HCT116 (cell line): ENCODE data around the gene KLHL40. TPM values are rescaled to one million over a fixed set of nuclear protein-coding genes. Genes with fewer than 3 reads are reported as not detected.

ENCODE experiments used
- ATAC-seq: fragments of 200-7000 bp; cut with Tn5 transposase; 2 replicates; pipeline ENCODE4 v1.9.1; 2020; ENCODE audit warnings: mild to moderate bottlenecking, moderate library complexity
- BruUV-seq: library from RNA; stranded (reverse); fragments of 400-500 nt; replicated peaks from 2 replicates; lab custom pipeline; 2021; lab: Mats Ljungman, UMichigan
- CTCF ChIA-PET: fragments of 300-600 bp; sonication (Branson Sonifier 250); formaldehyde crosslinking; loops from one replicate; lab custom pipeline; 2021; ENCODE audit warnings: antibody characterized with exemption; lab: Charles Lee
- POLR2A ChIA-PET: fragments of 300-600, 350-600 bp; sonication (Branson Sonifier 250); formaldehyde crosslinking; loops from one replicate; lab custom pipeline; 2021; ENCODE audit warnings: antibody characterized with exemption; lab: Charles Lee
- RAD21 ChIA-PET, 2 experiments: fragments of 300-600 bp; sonication (Branson Sonifier 250); formaldehyde crosslinking; loops; one replicate each; lab custom pipeline; 2023; ENCODE audit warnings: low total read pairs in 2 of 2; ENCODE audit not compliant: uncharacterized antibody in 2 of 2, unreplicated experiment in 2 of 2, low non-redundant PET in 1 of 2; lab: Charles Lee
- DNase-seq: peaks from one replicate; pipeline ENCODE4 v3.0.0-alpha.2; 2010; ENCODE audit warnings: low read depth, low spot score
- H2AFZ ChIP-seq: fragments of 200-600 bp; shearing (Covaris generic), sonication (generic); 2 replicates; pipeline ENCODE4 v1.6.1; 2017; ENCODE audit warnings: low read depth, mixed run types, mixed read lengths, antibody characterized with exemption, low read length; ENCODE audit not compliant: poor library complexity, severe bottlenecking
- H3K27ac ChIP-seq: 2 replicates; pipeline ENCODE4 v1.5.1; 2012; ENCODE audit warnings: low read depth, low read length
- H3K27me3 ChIP-seq: fragments of 200-600 bp; sonication (generic); 2 replicates; pipeline ENCODE4 v1.6.1; 2016; ENCODE audit warnings: mixed run types, low read length, mixed read lengths; ENCODE audit not compliant: insufficient read depth
- H3K36me3 ChIP-seq, 2 experiments: fragments of 200-500 bp in 1 of 2; fragments of 200-600 bp in 1 of 2; sonication (Bioruptor generic) in 1 of 2; sonication (generic) in 1 of 2; 2 replicates each; pipeline versions ENCODE4 v1.5.1 to v1.6.1; 2014 to 2016; ENCODE audit warnings: low read length in 2 of 2, inconsistent platforms in 1 of 2, mixed read lengths in 1 of 2, mixed run types in 1 of 2; ENCODE audit not compliant: insufficient read depth in 2 of 2, control insufficient read depth in 1 of 2
- H3K4me1 ChIP-seq, 2 experiments: fragments of 200-600 bp in 1 of 2; sonication (generic) in 1 of 2; 2 replicates each; pipeline versions ENCODE4 v1.5.1 to v1.6.1; 2012 to 2017; ENCODE audit warnings: low read length in 2 of 2, inconsistent platforms in 1 of 2, mild to moderate bottlenecking in 1 of 2, mixed read lengths in 1 of 2, mixed run types in 1 of 2, moderate library complexity in 1 of 2; ENCODE audit not compliant: insufficient read depth in 2 of 2, control insufficient read depth in 1 of 2
- H3K4me2 ChIP-seq: fragments of 200-600 bp; sonication (generic); 2 replicates; pipeline ENCODE4 v1.6.1; 2017; ENCODE audit warnings: mixed run types, low read length, mixed read lengths
- H3K4me3 ChIP-seq, 2 experiments: fragments of 200-600 bp in 1 of 2; sonication (generic) in 1 of 2; replicated peaks in 1 of 2; 2 replicates each; pipeline ENCODE4 v1.5.1; 2011 to 2016; ENCODE audit warnings: low read length in 2 of 2, control low read depth in 1 of 2, low read depth in 1 of 2, mild to moderate bottlenecking in 1 of 2, mixed read lengths in 1 of 2, mixed run types in 1 of 2
- H3K79me2 ChIP-seq: fragments of 200-600 bp; sonication (generic); 2 replicates; pipeline ENCODE4 v1.6.1; 2017; ENCODE audit warnings: mild to moderate bottlenecking, mixed run types, low read length, moderate library complexity, mixed read lengths; ENCODE audit not compliant: insufficient read depth
- H3K9ac ChIP-seq: fragments of 200-600 bp; sonication (generic); 2 replicates; pipeline ENCODE4 v1.6.1; 2016; ENCODE audit warnings: low read length, mixed read lengths
- H3K9me2 ChIP-seq: fragments of 200-600 bp; sonication (generic), shearing (Covaris generic); 2 replicates; pipeline ENCODE4 v1.6.1; 2017; ENCODE audit warnings: mixed run types, mild to moderate bottlenecking, moderate library complexity; ENCODE audit not compliant: insufficient read depth
- H3K9me3 ChIP-seq, 2 experiments: fragments of 200-500 bp in 1 of 2; fragments of 200-600 bp in 1 of 2; sonication (Bioruptor generic) in 1 of 2; sonication (generic) in 1 of 2; 2 replicates each; pipeline ENCODE4 v1.6.1; 2014 to 2017; ENCODE audit warnings: low read length in 2 of 2, mixed read lengths in 2 of 2, inconsistent platforms in 1 of 2, low read depth in 1 of 2, mild to moderate bottlenecking in 1 of 2, mixed run types in 1 of 2, moderate library complexity in 1 of 2; ENCODE audit not compliant: control insufficient read depth in 1 of 2, insufficient read depth in 1 of 2
- H4K20me1 ChIP-seq: fragments of 200-600 bp; sonication (generic), shearing (Covaris generic); 2 replicates; pipeline ENCODE4 v1.6.1; 2017; ENCODE audit warnings: mixed run types, mild to moderate bottlenecking, moderate library complexity; ENCODE audit not compliant: insufficient read depth
- ELF1 ChIP-seq: IDR thresholded peaks from 2 replicates; pipeline ENCODE4 v1.6.1; 2012; ENCODE audit warnings: low read depth, borderline replicate concordance
- EZH2 ChIP-seq: fragments of 200-600 bp; sonication (generic); IDR thresholded peaks from 2 replicates; pipeline ENCODE4 v1.6.1; 2017; ENCODE audit warnings: antibody characterized with exemption, mixed run types
- EZH2phosphoT487 ChIP-seq: fragments of 200-600 bp; IDR thresholded peaks from 2 replicates; pipeline ENCODE4 v1.6.1; 2018; ENCODE audit warnings: antibody characterized with exemption, borderline replicate concordance
- JUND ChIP-seq: IDR thresholded peaks from 2 replicates; pipeline ENCODE4 v1.6.1; 2012
- POLR2A ChIP-seq: IDR thresholded peaks from 2 replicates; pipeline ENCODE4 v1.7.0; 2011; ENCODE audit warnings: borderline replicate concordance; ENCODE audit not compliant: insufficient read depth, insufficient read length; ENCODE audit errors: extremely low read depth
- POLR2AphosphoS5 ChIP-seq: IDR thresholded peaks from 2 replicates; pipeline ENCODE4 v1.6.1; 2011; ENCODE audit warnings: mild to moderate bottlenecking, low read depth, low read length, moderate library complexity
- SRF ChIP-seq: IDR thresholded peaks from 2 replicates; pipeline ENCODE4 v1.6.1; 2012; ENCODE audit warnings: low read depth
- TCF7L2 ChIP-seq: IDR thresholded peaks from 2 replicates; pipeline ENCODE4 v1.7.0; 2011; ENCODE audit warnings: borderline replicate concordance, inconsistent platforms; ENCODE audit not compliant: insufficient read depth, insufficient read length; ENCODE audit errors: extremely low read depth
- intact Hi-C: fragments of 100-400 bp; cut with micrococcal nuclease; formaldehyde crosslinking; loops from 2 replicates; pipeline ENCODE4 v1.10.0; 2022
- total RNA-seq: library from RNA; stranded (reverse); gene quantifications from one replicate; pipeline ENCODE4 v1.2.1, GENCODE V29; 2021; ENCODE audit not compliant: unreplicated experiment
- TF ChIP-seq, protein P1 (sequence below): IDR thresholded peaks from 2 replicates; pipeline ENCODE4 v1.6.1; 2012
- TF ChIP-seq, protein P2 (sequence below): IDR thresholded peaks from 2 replicates; pipeline ENCODE4 v1.6.1; 2012
- TF ChIP-seq, protein P3 (sequence below): IDR thresholded peaks from 2 replicates; pipeline ENCODE4 v1.6.1; 2011; ENCODE audit warnings: mild to moderate bottlenecking, low read length, moderate library complexity; ENCODE audit not compliant: insufficient replicate concordance; ENCODE audit errors: extremely low read depth
- TF ChIP-seq, protein P4 (sequence below): IDR thresholded peaks from 2 replicates; pipeline ENCODE4 v1.6.1; 2012; ENCODE audit warnings: low read depth

The KLHL40 gene
- total RNA-seq, 1 experiment from 2014 or later, result not detected

DNA sequence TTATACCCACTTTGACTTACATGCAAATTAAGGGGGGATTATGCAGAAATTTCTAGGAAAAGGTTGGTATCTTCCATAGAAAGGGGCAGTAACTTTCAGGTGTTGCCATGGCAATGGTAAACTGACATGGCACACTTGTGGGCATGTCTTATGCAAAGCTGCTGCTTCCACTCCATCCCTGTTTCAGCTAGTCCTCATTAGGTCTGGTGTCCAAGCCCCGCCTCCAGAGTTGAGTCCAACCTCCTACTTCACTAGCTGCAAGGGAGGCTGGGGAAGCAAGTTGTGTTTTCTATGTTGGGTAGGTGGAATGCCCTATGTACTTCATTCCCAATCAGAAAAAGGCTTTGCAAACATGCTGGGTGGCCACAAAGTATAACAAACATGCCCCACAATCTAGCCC lies 14.7 kb upstream of the KLHL40 start:
- H3K9me3 ChIP-seq, result no peaks in the 10 kb centered on the region; a peak in 1 of 4 replicates
- ATAC-seq (no peak), DNase-seq (no peak)
- no peak overlapping the region for H2AFZ ChIP-seq
- no peak overlapping the region for H3K4me3 ChIP-seq
- ChIA-PET CTCF (no interaction called here), POLR2A (no interaction called here), RAD21 (no interaction called here)
- no peak overlapping the region for H3K9ac ChIP-seq
- intact Hi-C loops, result no loop called here
- H3K27me3 ChIP-seq, result no peaks in the 10 kb centered on the region
- H4K20me1 ChIP-seq, result no peaks in the 10 kb centered on the region
- no peaks in the 10 kb centered on the region for H3K9me2 ChIP-seq
- BruUV-seq, result no TSS peak
- no peak overlapping the region for H3K4me2 ChIP-seq
- H3K27ac ChIP-seq, result no peak overlapping the region
- no peaks in the 10 kb centered on the region for H3K36me3 ChIP-seq
- H3K4me1 ChIP-seq, result no peaks in the 10 kb centered on the region
- TF ChIP-seq, protein P1, sequence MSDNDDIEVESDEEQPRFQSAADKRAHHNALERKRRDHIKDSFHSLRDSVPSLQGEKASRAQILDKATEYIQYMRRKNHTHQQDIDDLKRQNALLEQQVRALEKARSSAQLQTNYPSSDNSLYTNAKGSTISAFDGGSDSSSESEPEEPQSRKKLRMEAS, result no peak
- no peak for TF ChIP-seq TCF7L2
- TF ChIP-seq, all 23 proteins: peak for 0
- H3K79me2 ChIP-seq, result no peaks in the 10 kb centered on the region

DNA sequence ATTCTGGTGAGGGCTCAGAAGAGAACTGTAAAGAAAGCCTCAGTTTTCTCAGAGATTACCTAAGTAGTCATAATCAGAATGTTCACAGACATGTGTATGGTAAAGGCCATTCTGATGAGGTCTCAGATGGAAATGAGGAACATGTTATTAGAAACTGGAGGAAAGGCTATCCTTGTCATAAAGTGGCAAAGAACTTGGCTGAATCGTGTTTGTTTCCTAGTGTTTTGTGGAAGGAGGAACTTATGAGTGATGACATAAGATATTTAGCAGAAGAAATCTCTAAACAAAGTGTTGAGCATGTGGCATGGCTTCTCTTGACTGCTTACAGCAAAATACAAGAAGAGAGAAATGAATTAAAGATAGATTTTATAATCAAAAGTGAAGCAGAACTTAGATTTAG lies 12.8 kb upstream of the KLHL40 start:
- H3K36me3 ChIP-seq, result no peaks in the 10 kb centered on the region
- H3K79me2 ChIP-seq, result no peaks in the 10 kb centered on the region
- intact Hi-C loops, result no loop called here
- no peaks in the 10 kb centered on the region for H3K9me2 ChIP-seq
- H3K9me3 ChIP-seq, result peaks cover 0 to 10% of the 10 kb centered on the region in 2 experiments; a peak in 1 of 4 replicates
- no peak overlapping the region for H2AFZ ChIP-seq
- RAD21 ChIA-PET, result no interaction called here
- no TSS peak for BruUV-seq
- H3K4me2 ChIP-seq, result no peak overlapping the region
- POLR2A ChIA-PET, result no interaction called here
- H3K4me3 ChIP-seq, result no peak overlapping the region
- no peak overlapping the region for H3K9ac ChIP-seq
- H3K27me3 ChIP-seq, result no peaks in the 10 kb centered on the region
- CTCF ChIA-PET, result no interaction called here
- H3K27ac ChIP-seq, result no peak overlapping the region
- no peak for ATAC-seq
- no peaks in the 10 kb centered on the region for H4K20me1 ChIP-seq
- H3K4me1 ChIP-seq, result no peaks in the 10 kb centered on the region
- no peak for DNase-seq
- TF ChIP-seq, protein P2, sequence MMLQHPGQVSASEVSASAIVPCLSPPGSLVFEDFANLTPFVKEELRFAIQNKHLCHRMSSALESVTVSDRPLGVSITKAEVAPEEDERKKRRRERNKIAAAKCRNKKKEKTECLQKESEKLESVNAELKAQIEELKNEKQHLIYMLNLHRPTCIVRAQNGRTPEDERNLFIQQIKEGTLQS, result no peak
- no peak for TF ChIP-seq EZH2
- no peak for TF ChIP-seq EZH2phosphoT487
- no peak for TF ChIP-seq SRF
- TF ChIP-seq, protein P3, sequence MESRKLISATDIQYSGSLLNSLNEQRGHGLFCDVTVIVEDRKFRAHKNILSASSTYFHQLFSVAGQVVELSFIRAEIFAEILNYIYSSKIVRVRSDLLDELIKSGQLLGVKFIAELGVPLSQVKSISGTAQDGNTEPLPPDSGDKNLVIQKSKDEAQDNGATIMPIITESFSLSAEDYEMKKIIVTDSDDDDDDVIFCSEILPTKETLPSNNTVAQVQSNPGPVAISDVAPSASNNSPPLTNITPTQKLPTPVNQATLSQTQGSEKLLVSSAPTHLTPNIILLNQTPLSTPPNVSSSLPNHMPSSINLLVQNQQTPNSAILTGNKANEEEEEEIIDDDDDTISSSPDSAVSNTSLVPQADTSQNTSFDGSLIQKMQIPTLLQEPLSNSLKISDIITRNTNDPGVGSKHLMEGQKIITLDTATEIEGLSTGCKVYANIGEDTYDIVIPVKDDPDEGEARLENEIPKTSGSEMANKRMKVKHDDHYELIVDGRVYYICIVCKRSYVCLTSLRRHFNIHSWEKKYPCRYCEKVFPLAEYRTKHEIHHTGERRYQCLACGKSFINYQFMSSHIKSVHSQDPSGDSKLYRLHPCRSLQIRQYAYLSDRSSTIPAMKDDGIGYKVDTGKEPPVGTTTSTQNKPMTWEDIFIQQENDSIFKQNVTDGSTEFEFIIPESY, result no peak
- TF ChIP-seq JUND, result no peak
- TF ChIP-seq, protein P4, sequence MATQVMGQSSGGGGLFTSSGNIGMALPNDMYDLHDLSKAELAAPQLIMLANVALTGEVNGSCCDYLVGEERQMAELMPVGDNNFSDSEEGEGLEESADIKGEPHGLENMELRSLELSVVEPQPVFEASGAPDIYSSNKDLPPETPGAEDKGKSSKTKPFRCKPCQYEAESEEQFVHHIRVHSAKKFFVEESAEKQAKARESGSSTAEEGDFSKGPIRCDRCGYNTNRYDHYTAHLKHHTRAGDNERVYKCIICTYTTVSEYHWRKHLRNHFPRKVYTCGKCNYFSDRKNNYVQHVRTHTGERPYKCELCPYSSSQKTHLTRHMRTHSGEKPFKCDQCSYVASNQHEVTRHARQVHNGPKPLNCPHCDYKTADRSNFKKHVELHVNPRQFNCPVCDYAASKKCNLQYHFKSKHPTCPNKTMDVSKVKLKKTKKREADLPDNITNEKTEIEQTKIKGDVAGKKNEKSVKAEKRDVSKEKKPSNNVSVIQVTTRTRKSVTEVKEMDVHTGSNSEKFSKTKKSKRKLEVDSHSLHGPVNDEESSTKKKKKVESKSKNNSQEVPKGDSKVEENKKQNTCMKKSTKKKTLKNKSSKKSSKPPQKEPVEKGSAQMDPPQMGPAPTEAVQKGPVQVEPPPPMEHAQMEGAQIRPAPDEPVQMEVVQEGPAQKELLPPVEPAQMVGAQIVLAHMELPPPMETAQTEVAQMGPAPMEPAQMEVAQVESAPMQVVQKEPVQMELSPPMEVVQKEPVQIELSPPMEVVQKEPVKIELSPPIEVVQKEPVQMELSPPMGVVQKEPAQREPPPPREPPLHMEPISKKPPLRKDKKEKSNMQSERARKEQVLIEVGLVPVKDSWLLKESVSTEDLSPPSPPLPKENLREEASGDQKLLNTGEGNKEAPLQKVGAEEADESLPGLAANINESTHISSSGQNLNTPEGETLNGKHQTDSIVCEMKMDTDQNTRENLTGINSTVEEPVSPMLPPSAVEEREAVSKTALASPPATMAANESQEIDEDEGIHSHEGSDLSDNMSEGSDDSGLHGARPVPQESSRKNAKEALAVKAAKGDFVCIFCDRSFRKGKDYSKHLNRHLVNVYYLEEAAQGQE, result no peak
- TF ChIP-seq ELF1, result no peak
- TF ChIP-seq POLR2AphosphoS5, result no peak
- TF ChIP-seq POLR2A, result no peak
